Amniotic stem cell (primary cell): ENCODE data around the gene B4GALT4.
"Not testable (repeated sequence)": the region's sequence is repeated elsewhere in the genome, so short reads cannot be mapped to it uniquely, and the experiment has no call there.

Source experiments
- DNase-seq: peaks from one replicate; lab custom pipeline; 2025; lab: John Stamatoyannopoulos, UW

The B4GALT4 gene

DNA sequence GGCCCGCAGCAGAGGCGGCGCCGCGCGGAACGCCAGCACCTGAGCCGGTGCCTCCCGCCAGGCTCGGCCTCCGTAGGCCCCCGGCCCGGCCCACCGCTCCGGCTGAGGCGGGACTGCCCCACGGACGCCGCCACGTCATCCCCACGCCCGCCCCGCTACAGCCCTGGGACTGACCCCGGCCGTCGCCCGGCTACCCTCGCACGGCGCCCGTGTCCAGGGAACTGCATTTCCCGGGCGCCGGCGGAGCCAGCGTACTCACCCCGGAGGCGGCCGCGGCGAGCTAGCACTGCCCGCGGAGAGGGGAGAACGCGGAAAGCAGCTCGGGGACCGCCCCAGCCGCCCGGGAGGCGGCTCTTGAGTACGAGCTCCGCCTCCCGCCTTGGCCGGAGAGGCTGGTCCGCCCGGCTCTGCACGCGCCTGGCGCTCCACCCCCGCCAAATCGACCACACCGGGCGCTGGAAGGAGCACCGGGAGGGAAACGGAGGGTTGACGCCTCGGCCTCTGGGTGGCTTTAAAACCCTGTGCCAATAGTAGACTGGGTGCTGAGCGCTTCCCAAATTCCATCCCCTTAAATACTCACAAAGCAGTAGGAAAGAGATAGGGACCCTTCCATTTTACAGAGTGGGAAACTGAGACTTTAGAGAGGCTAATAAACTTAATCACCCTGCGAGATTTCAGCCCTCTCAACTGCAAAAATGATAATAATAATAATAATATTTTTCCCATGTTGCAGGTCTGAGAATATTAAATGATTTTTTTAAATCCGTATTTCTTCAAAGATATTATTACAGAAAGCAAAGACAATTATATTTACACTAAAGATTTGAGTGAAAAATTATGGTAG, at the start of gene B4GALT4:
TSS of gene B4GALT4 (minus strand) at position 288 of the 844 bp plus-strand sequence. CDS start 10,779 bp downstream, outside the sequence.
- DNase-seq, result peak; percentile 61

DNA sequence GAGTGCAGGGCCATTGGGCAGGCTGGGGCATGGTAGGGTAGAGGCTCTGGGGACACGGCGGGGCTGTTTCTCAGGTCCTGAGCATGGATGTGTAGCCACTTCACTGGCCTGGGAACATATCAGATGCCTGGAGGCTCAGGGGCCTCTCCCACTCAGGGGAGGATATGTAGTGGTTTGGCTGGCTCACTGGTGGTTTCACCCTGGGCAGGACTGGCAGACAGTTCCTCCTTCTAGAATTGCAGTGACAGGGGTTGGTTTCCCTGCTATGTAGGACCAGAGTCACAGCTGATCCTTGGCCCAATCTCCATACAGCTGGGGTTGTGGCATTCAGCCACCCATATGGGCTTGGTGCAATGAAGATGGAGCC, 48.7 kb upstream of the B4GALT4 start:
- no peak for DNase-seq

GRCh38 chr3:119288669-119289403, 48.2 kb upstream of the B4GALT4 start:
- DNase-seq, result no peak

- no peak for DNase-seq
Measured at GRCh38 chr3:119279584-119280243, 39.0 kb upstream of the B4GALT4 start.

DNA sequence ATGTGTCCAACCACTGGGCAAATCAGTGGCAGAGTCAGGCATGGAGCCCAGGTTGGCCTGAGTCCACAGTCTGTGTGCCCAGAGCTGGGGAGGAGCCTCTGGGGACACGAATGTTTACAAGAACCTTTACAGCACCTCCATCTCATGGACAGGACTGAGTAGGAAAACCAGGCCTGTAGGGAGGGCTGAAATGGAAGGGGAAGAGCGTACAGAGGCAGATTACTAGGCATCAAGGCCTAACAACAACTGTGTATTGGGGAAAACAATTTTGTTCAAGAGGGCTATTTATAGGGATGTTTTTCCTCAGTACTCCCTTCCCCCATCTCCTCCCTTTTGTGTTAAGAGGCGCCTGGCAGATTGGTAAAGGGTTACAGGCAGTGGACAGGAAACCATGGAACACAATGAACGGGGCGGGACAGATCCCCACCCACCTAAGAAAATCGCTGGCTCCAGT, 38.5 kb upstream of the B4GALT4 start:
- DNase-seq, result no peak

DNA sequence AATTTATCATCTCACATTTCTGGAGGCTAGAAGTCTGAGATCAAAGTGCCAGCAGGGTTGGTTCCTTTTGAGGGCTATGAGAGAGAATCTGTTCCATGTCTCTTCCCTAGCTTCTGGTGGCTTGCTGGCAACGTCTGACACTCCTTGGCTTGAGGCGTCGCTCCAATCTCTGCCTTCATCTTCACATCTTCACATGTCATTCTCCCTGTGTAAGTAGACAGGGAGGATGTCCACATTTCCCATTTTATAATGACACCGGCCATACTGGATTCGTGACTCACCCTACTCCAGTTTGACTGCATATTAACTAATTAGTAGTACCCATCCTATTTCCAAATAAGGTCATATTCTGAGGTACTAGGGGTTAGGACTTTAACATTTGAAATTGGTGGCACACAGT, 36.0 kb upstream of the B4GALT4 start:
- DNase-seq, result no peak

DNA sequence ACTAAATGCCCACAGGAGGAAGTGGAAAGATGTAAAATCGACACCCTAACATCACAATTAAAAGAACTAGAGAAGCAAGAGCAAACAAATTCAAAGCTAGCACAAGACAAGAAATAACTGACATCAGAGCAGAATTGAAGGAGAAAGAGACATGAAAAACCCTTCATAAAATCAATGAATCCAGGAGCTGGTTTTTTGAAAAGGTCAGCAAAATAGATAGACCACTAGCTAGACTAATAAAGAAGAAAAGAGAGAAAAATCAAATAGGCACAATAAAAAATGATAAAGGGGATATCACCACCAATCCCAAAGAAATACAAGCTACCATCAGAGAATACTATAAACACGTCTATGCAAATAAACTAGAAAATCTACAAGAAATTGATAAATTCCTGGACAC, 29.5 kb upstream of the B4GALT4 start:
- not testable (repeated sequence) for DNase-seq

- DNase-seq, result no peak
Measured at GRCh38 chr3:119261055-119261454, 20.4 kb upstream of the B4GALT4 start.

DNA sequence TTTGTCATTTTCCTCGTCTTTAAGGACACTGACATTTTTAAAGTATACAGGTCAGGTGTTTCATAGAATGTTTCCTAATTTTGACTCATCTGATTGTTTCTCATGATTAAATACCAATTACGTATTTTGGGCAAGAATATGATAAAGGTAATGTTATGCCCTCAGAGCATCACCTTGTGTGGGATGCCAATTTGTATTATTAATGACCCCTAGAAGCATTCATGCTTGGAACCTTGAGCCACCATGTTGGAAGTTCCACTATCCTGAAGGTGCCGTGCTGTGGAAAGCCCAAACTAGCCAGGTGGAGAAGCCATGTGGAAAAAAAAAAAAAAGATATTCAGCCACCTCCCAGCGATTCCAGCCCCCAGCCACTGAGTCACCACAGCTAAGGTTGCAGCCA, 19.1 kb upstream of the B4GALT4 start:
- no peak for DNase-seq

- DNase-seq, result no peak
Measured at GRCh38 chr3:119258915-119259314, 18.2 kb upstream of the B4GALT4 start.

DNA sequence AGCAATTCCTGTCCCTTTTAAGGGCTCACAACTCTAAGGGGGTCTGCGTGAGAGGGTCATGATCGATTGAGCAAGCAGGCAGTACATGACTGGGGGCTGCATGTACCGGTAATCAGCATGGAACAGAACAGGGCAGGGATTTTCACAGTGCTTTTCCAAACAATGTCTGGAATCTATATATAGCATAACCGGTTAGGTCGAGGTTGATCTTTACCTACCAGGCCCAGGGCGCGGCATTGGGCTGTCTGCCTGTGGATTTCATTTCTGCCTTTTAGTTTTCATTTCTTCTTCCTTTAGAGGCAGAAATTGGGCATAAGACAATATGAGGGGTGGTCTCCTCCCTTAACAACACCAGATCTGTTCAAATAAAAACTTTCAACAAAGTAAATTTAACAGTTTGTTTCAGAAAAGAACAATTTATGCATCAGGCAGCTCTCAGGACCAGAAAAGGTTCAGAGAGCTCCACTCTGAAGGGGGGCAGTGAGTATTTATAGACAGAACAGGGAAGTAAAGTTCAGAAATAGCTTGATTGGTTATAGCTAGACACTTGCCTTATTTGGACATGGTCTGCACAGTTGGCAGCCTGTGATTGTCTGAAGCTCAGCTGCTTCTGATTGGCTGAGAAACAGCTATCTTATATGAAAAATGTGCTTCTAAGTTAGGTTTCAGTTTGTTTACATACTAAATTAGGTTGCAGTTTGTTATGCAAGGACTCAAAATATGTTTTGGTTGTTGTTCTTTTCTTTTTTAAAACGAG, 17.2 kb upstream of the B4GALT4 start:
- DNase-seq, result no peak

- DNase-seq, result no peak
Measured at GRCh38 chr3:119257111-119257510, 16.4 kb upstream of the B4GALT4 start.

DNA sequence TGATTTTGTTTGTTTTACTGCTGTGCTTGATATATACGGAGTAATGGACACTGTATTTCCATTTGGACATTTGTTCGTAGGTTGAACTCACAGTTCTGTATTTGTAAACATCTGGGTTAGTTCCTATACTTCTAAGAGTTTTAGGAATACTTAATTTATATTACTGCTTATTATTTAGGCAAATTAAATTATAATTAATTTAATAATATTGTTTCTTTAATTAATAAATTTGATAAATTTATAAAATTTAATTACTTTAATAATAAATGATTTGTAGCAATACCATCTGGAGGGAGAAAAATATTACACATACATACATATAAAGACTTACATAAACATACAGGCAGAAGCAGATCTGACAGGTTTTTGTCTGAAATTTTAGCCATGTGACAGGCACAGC, 14.5 kb upstream of the B4GALT4 start:
- DNase-seq, result no peak

DNA sequence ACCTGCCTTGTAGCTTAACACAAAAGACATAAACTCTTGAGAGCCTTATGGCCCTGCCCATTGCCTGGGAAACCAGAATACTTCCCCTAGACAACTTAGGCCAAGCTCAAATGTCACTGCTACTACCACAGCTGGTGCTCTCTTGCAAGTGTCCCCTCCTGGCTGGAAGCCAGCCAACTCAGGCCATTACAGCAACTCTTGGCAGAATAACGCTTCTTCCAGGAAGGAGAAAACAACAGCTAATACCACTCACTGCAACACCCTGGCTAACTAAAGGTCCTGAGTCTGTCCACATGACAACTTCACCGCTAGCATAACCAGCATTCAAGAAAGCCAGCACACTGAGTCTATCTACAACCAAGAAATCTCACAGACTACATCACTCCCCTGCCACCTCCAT, 5.1 kb upstream of the B4GALT4 start:
- DNase-seq, result no peak

DNA sequence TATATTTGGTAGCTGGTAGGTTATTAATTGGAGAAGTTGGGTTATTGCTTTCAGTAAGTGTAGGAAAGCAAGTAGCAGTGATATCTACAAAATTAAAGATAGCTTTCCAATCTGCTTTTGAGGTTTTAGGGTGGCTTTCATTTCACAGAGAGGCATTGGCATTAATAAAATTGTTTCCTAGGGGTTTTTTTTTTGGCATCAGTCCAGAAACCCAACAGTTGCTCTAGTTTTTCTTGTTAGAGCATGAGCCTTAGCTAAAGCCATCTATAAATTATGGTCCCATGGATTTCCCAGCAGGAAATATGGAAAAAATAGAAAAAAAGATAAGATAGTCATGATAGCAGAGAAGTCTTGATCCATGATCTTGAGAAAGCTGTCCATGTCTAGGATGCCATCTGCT, 3.0 kb upstream of the B4GALT4 start:
- no peak for DNase-seq

DNA sequence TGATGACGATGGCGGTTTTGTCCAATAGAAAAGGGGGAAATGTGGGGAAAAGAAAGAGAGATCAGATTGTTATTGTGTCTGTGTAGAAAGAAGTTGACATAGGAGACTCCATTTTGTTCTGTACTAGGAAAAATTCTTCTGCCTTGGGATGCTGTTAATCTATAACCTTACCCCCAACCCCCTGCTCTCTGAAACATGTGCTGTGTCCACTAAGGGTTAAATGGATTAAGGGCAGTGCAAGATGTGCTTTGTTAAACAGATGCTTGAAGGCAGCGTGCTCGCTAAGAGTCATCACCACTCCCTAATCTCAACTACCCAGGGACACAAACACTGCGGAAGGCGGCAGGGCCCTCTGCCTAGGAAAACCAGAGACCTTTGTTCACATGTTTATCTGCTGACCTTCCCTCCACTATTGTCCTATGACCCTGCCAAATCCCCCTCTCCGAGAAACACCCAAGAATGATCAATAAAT, 2.4 kb upstream of the B4GALT4 start:
- not testable (repeated sequence) for DNase-seq

- not testable (repeated sequence) for DNase-seq
Measured at GRCh38 chr3:119242387-119243057, 1.8 kb upstream of the B4GALT4 start.

GRCh38 chr3:119240101-119240590, 532 bp downstream of the B4GALT4 start:
- DNase-seq, result no peak

DNA sequence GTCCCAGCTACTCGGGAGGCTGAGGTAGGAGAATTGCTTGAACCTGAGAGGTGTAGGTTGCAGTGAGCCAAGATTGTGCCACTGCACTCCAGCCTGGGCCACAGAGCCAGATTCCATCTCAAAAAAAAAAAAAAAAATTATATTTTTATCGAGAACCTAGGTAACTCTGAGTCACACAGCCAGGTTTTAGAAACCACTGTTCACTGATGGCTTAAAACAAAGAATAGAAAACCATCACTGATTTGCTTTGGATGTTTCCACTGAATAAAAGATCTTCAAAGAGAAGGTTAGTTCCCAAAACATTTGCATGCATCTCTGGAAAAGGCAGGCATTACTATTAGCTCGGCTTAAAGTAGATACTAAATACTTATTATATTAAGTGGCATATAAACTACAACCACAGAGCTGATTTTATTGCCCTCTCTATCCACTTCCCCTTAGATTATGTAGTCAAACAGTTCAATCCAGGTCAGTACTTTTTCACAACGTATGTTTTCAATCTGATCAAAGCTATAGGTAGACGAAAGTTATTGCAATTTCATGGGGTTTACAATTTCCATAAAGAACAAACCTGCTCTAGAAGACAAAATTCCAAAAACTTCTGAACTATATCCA, 1.4 kb downstream of the B4GALT4 start:
- no peak for DNase-seq

DNA sequence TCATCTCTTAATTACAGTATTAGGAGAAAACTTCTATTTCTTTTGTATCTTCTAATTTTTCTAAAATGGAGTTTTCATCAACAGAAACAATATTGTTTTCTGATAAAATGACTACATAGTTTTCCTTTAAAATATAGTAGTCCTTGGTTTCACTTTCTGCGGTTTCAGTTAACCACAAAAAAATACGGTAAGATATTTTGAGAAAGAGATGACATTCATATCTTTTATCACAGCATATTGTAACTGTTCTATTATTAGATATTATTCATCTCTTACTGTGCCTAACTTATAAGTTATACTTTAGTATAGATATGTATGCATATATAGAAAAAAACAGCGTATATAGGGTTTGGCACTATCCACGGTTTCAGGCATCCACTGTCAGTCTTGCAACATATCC, 2.3 kb downstream of the B4GALT4 start:
- no peak for DNase-seq

GRCh38 chr3:119237299-119237698, 3.4 kb downstream of the B4GALT4 start:
- DNase-seq, result no peak
